LoVo (cell line): ENCODE data around the gene ATP5MC3.
"Not testable (repeated sequence)": the region's sequence is repeated elsewhere in the genome, so short reads cannot be mapped to it uniquely, and the experiment has no call there.

ENCODE experiments used
- DNase-seq: peaks from one replicate; pipeline ENCODE4 v3.0.0-alpha.2; 2016; ENCODE audit warnings: low spot score

The ATP5MC3 gene

GRCh38 chr2:175181104-175181876 lies at the start of gene ATP5MC3:
Gene ATP5MC3 (minus strand): TSS chr2:175181710. CDS start chr2:175181393, 317 bp downstream.
- peak; percentile 94 for DNase-seq

GRCh38 chr2:175228601-175229000 lies 47.1 kb upstream of the ATP5MC3 start:
- not testable (repeated sequence) for DNase-seq

GRCh38 chr2:175228179-175228578 lies 46.7 kb upstream of the ATP5MC3 start:
- no peak for DNase-seq

GRCh38 chr2:175227393-175227792 lies 45.9 kb upstream of the ATP5MC3 start:
- DNase-seq: no peak

GRCh38 chr2:175220075-175220474 lies 38.6 kb upstream of the ATP5MC3 start:
- DNase-seq: no peak

- DNase-seq: no peak
Observed at GRCh38 chr2:175218551-175218950, 37.0 kb upstream of the ATP5MC3 start.

- no peak for DNase-seq
Observed at GRCh38 chr2:175207741-175208438, 26.4 kb upstream of the ATP5MC3 start.

- no peak for DNase-seq
Observed at GRCh38 chr2:175206866-175207265, 25.4 kb upstream of the ATP5MC3 start.

GRCh38 chr2:175205523-175205922 lies 24.0 kb upstream of the ATP5MC3 start:
- DNase-seq: no peak

- DNase-seq: peak; percentile 55
Observed at GRCh38 chr2:175203621-175204496, 22.3 kb upstream of the ATP5MC3 start.

GRCh38 chr2:175195012-175195411 lies 13.5 kb upstream of the ATP5MC3 start:
- DNase-seq: no peak

- no peak for DNase-seq
Observed at GRCh38 chr2:175188761-175189160, 7.3 kb upstream of the ATP5MC3 start.

GRCh38 chr2:175187378-175187777 lies 5.9 kb upstream of the ATP5MC3 start:
- no peak for DNase-seq

GRCh38 chr2:175183674-175184073 lies 2.2 kb upstream of the ATP5MC3 start:
- DNase-seq: no peak

- no peak for DNase-seq
Observed at GRCh38 chr2:175181877-175182308, 383 bp upstream of the ATP5MC3 start.

- DNase-seq: peak; percentile 26
Observed at GRCh38 chr2:175180701-175181103, 808 bp downstream of the ATP5MC3 start.

GRCh38 chr2:175176624-175177023 lies 4.9 kb downstream of the ATP5MC3 start:
- DNase-seq: no peak

GRCh38 chr2:175175896-175176295 lies 5.6 kb downstream of the ATP5MC3 start:
- DNase-seq: no peak

- DNase-seq: no peak
Observed at GRCh38 chr2:175175320-175175719, 6.2 kb downstream of the ATP5MC3 start.

- no peak for DNase-seq
Observed at GRCh38 chr2:175170659-175171304, 10.7 kb downstream of the ATP5MC3 start.

GRCh38 chr2:175169191-175169590 lies 12.3 kb downstream of the ATP5MC3 start:
- no peak for DNase-seq

- no peak for DNase-seq
Observed at GRCh38 chr2:175168564-175168945, 13.0 kb downstream of the ATP5MC3 start.
